Measurements from ENCODE around the gene AMDHD2. TPM values are rescaled to one million over a fixed set of nuclear protein-coding genes. Genes with fewer than 3 reads are reported as not detected.

AMDHD2 gene
- 22.2 TPM for polyA plus RNA-seq

GRCh38 chr16:2520097-2520783 lies at the start of gene AMDHD2:
AMDHD2 (plus strand) TSS chr16:2520371; CDS start chr16:2520459, 88 bp downstream.
- Mint-ChIP-seq H3K4me1 (peaks cover 37 to 54% (median 41%) of the 10 kb centered on the region in 3 donors), H3K36me3 (peaks cover 3% of the 10 kb centered on the region), H3K27me3 (peaks cover 2% of the 10 kb centered on the region), H3K9me3 (no peaks in the 10 kb centered on the region), H3K4me3 (peak within 1 kb of the TSS; percentile 92 to 98 (median 95)), H3K27ac (peak within 1 kb of the TSS; percentile 99)

- Mint-ChIP-seq H3K27ac (no peak overlapping the region), H3K4me1 (peaks cover 6 to 15% (median 8%) of the 10 kb centered on the region in 3 donors), H3K9me3 (no peaks in the 10 kb centered on the region), H3K27me3 (peaks cover 29% of the 10 kb centered on the region), H3K36me3 (no peaks in the 10 kb centered on the region), H3K4me3 (peak overlapping the region in 2 of 4 donors; percentile 58 to 88)
These were observed 49.6 kb upstream of the AMDHD2 start for GRCh38 chr16:2470603-2471015.

GRCh38 chr16:2471016-2471652 lies 49.0 kb upstream of the AMDHD2 start, which contains the start of gene NTN3:
NTN3 (plus strand) TSS chr16:2471297; CDS start chr16:2471702, 405 bp downstream.
- H3K27me3 Mint-ChIP-seq: peaks cover 29% of the 10 kb centered on the region
- H3K36me3 Mint-ChIP-seq: no peaks in the 10 kb centered on the region
- peak within 1 kb of the TSS in 1 of 3 donors; percentile 46 for H3K27ac Mint-ChIP-seq
- no peaks in the 10 kb centered on the region for H3K9me3 Mint-ChIP-seq
- H3K4me1 Mint-ChIP-seq: peaks cover 6 to 15% (median 8%) of the 10 kb centered on the region in 3 donors
- peak within 1 kb of the TSS in 3 of 4 donors; percentile 58 to 88 (median 88) for H3K4me3 Mint-ChIP-seq

- Mint-ChIP-seq H3K36me3 (no peaks in the 10 kb centered on the region), H3K4me1 (peaks cover 9 to 17% (median 10%) of the 10 kb centered on the region in 3 donors), H3K27ac (no peak overlapping the region), H3K27me3 (peaks cover 29% of the 10 kb centered on the region), H3K9me3 (no peaks in the 10 kb centered on the region), H3K4me3 (no peak overlapping the region)
These were observed 48.3 kb upstream of the AMDHD2 start for GRCh38 chr16:2471653-2472487.

GRCh38 chr16:2472488-2472864 lies 47.7 kb upstream of the AMDHD2 start:
- Mint-ChIP-seq H3K4me3 (peak overlapping the region in 3 of 4 donors; percentile 12 to 73 (median 38)), H3K9me3 (no peaks in the 10 kb centered on the region), H3K27ac (no peak overlapping the region), H3K4me1 (peaks cover 8 to 19% (median 12%) of the 10 kb centered on the region in 3 donors), H3K27me3 (peaks cover 29% of the 10 kb centered on the region), H3K36me3 (no peaks in the 10 kb centered on the region)

GRCh38 chr16:2472885-2473445 lies 47.2 kb upstream of the AMDHD2 start:
- Mint-ChIP-seq H3K9me3 (no peaks in the 10 kb centered on the region), H3K4me3 (peak overlapping the region; percentile 9 to 90 (median 75)), H3K4me1 (peaks cover 8 to 19% (median 12%) of the 10 kb centered on the region in 3 donors), H3K27me3 (peaks cover 29% of the 10 kb centered on the region), H3K27ac (no peak overlapping the region), H3K36me3 (no peaks in the 10 kb centered on the region)

- Mint-ChIP-seq H3K36me3 (no peaks in the 10 kb centered on the region), H3K9me3 (no peaks in the 10 kb centered on the region), H3K4me3 (peak overlapping the region in 3 of 4 donors; percentile 77 to 90 (median 89)), H3K4me1 (peaks cover 8 to 17% (median 12%) of the 10 kb centered on the region in 3 donors), H3K27ac (no peak overlapping the region), H3K27me3 (peaks cover 27% of the 10 kb centered on the region)
These were observed 46.7 kb upstream of the AMDHD2 start for GRCh38 chr16:2473446-2473926.

GRCh38 chr16:2473999-2474876 lies 45.9 kb upstream of the AMDHD2 start:
- H3K4me3 Mint-ChIP-seq: peak overlapping the region in 3 of 4 donors; percentile 75 to 84 (median 81)
- no peaks in the 10 kb centered on the region for H3K36me3 Mint-ChIP-seq
- H3K9me3 Mint-ChIP-seq: no peaks in the 10 kb centered on the region
- peaks cover 6 to 15% (median 12%) of the 10 kb centered on the region in 3 donors for H3K4me1 Mint-ChIP-seq
- peak overlapping the region in 2 of 3 donors; percentile 23 to 39 for H3K27ac Mint-ChIP-seq
- H3K27me3 Mint-ChIP-seq: peaks cover 23% of the 10 kb centered on the region

- Mint-ChIP-seq H3K4me1 (peaks cover 6 to 10% (median 7%) of the 10 kb centered on the region in 3 donors), H3K27me3 (peaks cover 18% of the 10 kb centered on the region), H3K4me3 (peak within 1 kb of the TSS; percentile 81 to 85 (median 84)), H3K9me3 (no peaks in the 10 kb centered on the region), H3K36me3 (no peaks in the 10 kb centered on the region), H3K27ac (peak within 1 kb of the TSS; percentile 39 to 80 (median 75))
These were observed 45.2 kb upstream of the AMDHD2 start, which contains the start of gene TBC1D24 for GRCh38 chr16:2474877-2475412. TBC1D24 (plus strand) TSS chr16:2475127; CDS start chr16:2496149, 21,022 bp downstream.

- Mint-ChIP-seq H3K4me3 (peak overlapping the region; percentile 70 to 85 (median 82)), H3K4me1 (peaks cover 2 to 8% (median 6%) of the 10 kb centered on the region in 3 donors), H3K9me3 (no peaks in the 10 kb centered on the region), H3K27me3 (peaks cover 10% of the 10 kb centered on the region), H3K36me3 (no peaks in the 10 kb centered on the region), H3K27ac (peak overlapping the region in 2 of 3 donors; percentile 75 to 80)
These were observed 44.5 kb upstream of the AMDHD2 start for GRCh38 chr16:2475413-2476344.

- H3K36me3 Mint-ChIP-seq: no peaks in the 10 kb centered on the region
These were observed 43.8 kb upstream of the AMDHD2 start for GRCh38 chr16:2476345-2476720.

GRCh38 chr16:2476741-2477140 lies 43.4 kb upstream of the AMDHD2 start:
- Mint-ChIP-seq H3K27ac (peak overlapping the region; percentile 67 to 80 (median 75)), H3K4me1 (peaks cover 2 to 8% (median 6%) of the 10 kb centered on the region in 3 donors), H3K36me3 (no peaks in the 10 kb centered on the region), H3K27me3 (peaks cover 10% of the 10 kb centered on the region), H3K9me3 (no peaks in the 10 kb centered on the region), H3K4me3 (peak overlapping the region in 3 of 4 donors; percentile 34 to 85 (median 84))

More at GRCh38 chr16:2476345-2476720, 43.8 kb upstream of the AMDHD2 start:
- Mint-ChIP-seq H3K9me3 (no peaks in the 10 kb centered on the region), H3K4me3 (peak overlapping the region; percentile 70 to 85 (median 82)), H3K4me1 (peaks cover 2 to 8% (median 6%) of the 10 kb centered on the region in 3 donors), H3K27ac (peak overlapping the region in 2 of 3 donors; percentile 75 to 80), H3K27me3 (peaks cover 10% of the 10 kb centered on the region)

Data from IgD-negative memory B cell (primary cell).